ENCODE results near the gene WRNIP1. TPM values are rescaled to one million over a fixed set of nuclear protein-coding genes. Genes with fewer than 3 reads are reported as not detected.
A peak's percentile ranks its signal among the peaks of the same experiment; 100 is the strongest.

Gene WRNIP1
- total and polyA plus RNA-seq, 2 of the 4 experiments (the other 2 are of a cell fraction), result 43.7 to 47.1 TPM

- no CpG with 5 or more reads among the region's 5 CpGs for WGBS, 2 experiments (ENCODE audit: extremely low coverage in 2 of 2, insufficient read length in 1 of 2)
- Histone ChIP-seq H2BK120ac (ENCODE audit: low read depth, low read length) (no peak overlapping the region), H3K23ac (ENCODE audit: low read depth, low read length) (no peak overlapping the region), H3K27ac (ENCODE audit: insufficient read depth, low read length) (no peak overlapping the region), H2BK15ac (ENCODE audit: low read depth, low read length) (no peak overlapping the region), H2BK5ac (ENCODE audit: low read depth, low read length, poor library complexity, severe bottlenecking) (no peak overlapping the region), H3K14ac (replicated peaks; ENCODE audit: low read depth, low read length) (no peak overlapping the region; the same call in 1 of the 2 replicates), H3K9me1 (ENCODE audit: insufficient read depth, low read length) (peaks cover 14% of the 10 kb centered on the region; the same call in 1 of the 2 replicates), H2AK9ac (replicated peaks; ENCODE audit: low read depth, low read length, poor library complexity) (no peak overlapping the region), H4K20me1 (ENCODE audit: insufficient read depth, low read length) (no peaks in the 10 kb centered on the region), H4K91ac (ENCODE audit: insufficient read depth, low read depth, low read length) (no peak overlapping the region), H2AFZ (replicated peaks; ENCODE audit: low read length, poor library complexity) (no peak overlapping the region), H2BK20ac (ENCODE audit: low read depth, low read length) (no peak overlapping the region), H3K36me3 (ENCODE audit: control insufficient read depth, insufficient read depth, low read length) (no peaks in the 10 kb centered on the region), H3K9ac (ENCODE audit: low read depth, low read length) (no peak overlapping the region), H3K4ac (ENCODE audit: low read depth, low read length) (no peak overlapping the region), H3K4me2 (ENCODE audit: low read depth, low read length) (no peak overlapping the region), H3K9me3 (ENCODE audit: control insufficient read depth, insufficient read depth, low read length) (no peaks in the 10 kb centered on the region), H3K4me3 (ENCODE audit: insufficient read depth, low read depth, low read length) (no peak overlapping the region), H3K27me3 (ENCODE audit: control insufficient read depth, insufficient read depth, low read length) (no peaks in the 10 kb centered on the region), H4K5ac (ENCODE audit: low read depth, low read length) (no peak overlapping the region), H3K4me1 (ENCODE audit: control insufficient read depth, insufficient read depth, low read length) (peaks cover 14% of the 10 kb centered on the region), H4K8ac (ENCODE audit: low read depth in 2 of 2, low read length in 2 of 2) (no peak overlapping the region), H3K18ac (ENCODE audit: low read depth, low read length) (no peak overlapping the region), H2AK5ac (ENCODE audit: low read depth, low read length) (peak overlapping the region; percentile 48; the same call in 1 of the 2 replicates), H3K79me1 (ENCODE audit: low read depth in 1 of 2, low read length in 2 of 2) (peaks cover 7 to 43% of the 10 kb centered on the region in 2 experiments; a peak in 3 of 4 replicates), H3K56ac (ENCODE audit: extremely low read depth, insufficient read depth, low read length) (no peak overlapping the region)
- TF ChIP-seq, protein P1, sequence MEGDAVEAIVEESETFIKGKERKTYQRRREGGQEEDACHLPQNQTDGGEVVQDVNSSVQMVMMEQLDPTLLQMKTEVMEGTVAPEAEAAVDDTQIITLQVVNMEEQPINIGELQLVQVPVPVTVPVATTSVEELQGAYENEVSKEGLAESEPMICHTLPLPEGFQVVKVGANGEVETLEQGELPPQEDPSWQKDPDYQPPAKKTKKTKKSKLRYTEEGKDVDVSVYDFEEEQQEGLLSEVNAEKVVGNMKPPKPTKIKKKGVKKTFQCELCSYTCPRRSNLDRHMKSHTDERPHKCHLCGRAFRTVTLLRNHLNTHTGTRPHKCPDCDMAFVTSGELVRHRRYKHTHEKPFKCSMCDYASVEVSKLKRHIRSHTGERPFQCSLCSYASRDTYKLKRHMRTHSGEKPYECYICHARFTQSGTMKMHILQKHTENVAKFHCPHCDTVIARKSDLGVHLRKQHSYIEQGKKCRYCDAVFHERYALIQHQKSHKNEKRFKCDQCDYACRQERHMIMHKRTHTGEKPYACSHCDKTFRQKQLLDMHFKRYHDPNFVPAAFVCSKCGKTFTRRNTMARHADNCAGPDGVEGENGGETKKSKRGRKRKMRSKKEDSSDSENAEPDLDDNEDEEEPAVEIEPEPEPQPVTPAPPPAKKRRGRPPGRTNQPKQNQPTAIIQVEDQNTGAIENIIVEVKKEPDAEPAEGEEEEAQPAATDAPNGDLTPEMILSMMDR (conservative IDR thresholded peaks at IDR 0.05; ENCODE audit: low read depth, low read length), result no peak
- TF ChIP-seq MXI1 (IDR thresholded peaks at IDR 0.05; ENCODE audit: borderline replicate concordance, low read depth, low read length) (no peak), MAFK (IDR thresholded peaks at IDR 0.05; ENCODE audit: low read depth, low read length) (no peak), SMC3 (IDR thresholded peaks at IDR 0.05; ENCODE audit: low read depth, low read length) (no peak), CEBPB (IDR thresholded peaks at IDR 0.05; ENCODE audit: low read depth, low read length) (no peak), RCOR1 (IDR thresholded peaks at IDR 0.05; ENCODE audit: insufficient replicate concordance, low read length) (no peak), CHD1 (IDR thresholded peaks at IDR 0.05; ENCODE audit: low read depth, low read length) (no peak), FOS (IDR thresholded peaks at IDR 0.05; ENCODE audit: low read depth, low read length) (no peak), BHLHE40 (IDR thresholded peaks at IDR 0.05; ENCODE audit: low read depth, low read length) (no peak), RFX5 (IDR thresholded peaks at IDR 0.05; ENCODE audit: low read depth, low read length) (no peak)
- TF ChIP-seq, protein P2, sequence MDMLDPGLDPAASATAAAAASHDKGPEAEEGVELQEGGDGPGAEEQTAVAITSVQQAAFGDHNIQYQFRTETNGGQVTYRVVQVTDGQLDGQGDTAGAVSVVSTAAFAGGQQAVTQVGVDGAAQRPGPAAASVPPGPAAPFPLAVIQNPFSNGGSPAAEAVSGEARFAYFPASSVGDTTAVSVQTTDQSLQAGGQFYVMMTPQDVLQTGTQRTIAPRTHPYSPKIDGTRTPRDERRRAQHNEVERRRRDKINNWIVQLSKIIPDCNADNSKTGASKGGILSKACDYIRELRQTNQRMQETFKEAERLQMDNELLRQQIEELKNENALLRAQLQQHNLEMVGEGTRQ (IDR thresholded peaks at IDR 0.05; ENCODE audit: low read depth, low read length), result no peak
- TF ChIP-seq, protein P3, sequence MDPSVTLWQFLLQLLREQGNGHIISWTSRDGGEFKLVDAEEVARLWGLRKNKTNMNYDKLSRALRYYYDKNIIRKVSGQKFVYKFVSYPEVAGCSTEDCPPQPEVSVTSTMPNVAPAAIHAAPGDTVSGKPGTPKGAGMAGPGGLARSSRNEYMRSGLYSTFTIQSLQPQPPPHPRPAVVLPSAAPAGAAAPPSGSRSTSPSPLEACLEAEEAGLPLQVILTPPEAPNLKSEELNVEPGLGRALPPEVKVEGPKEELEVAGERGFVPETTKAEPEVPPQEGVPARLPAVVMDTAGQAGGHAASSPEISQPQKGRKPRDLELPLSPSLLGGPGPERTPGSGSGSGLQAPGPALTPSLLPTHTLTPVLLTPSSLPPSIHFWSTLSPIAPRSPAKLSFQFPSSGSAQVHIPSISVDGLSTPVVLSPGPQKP (IDR thresholded peaks at IDR 0.05; ENCODE audit: borderline replicate concordance, low read depth, low read length), result no peak
- POLR2A ChIA-PET (ENCODE audit: unreplicated experiment), result no interaction called here
- intact Hi-C loops (cut with micrococcal nuclease), result no loop called here
- dilution Hi-C loops (cut with HindIII; ENCODE audit: low sequenced_read_pairs, unreplicated experiment), result no loop called here
- BruUV-seq (replicated peaks), result no TSS peak
- in situ Hi-C loops (cut with MboI; ENCODE audit: low sequenced_read_pairs), result loop anchor here (5.0 to 10.0 kb wide), 2 partner anchors 48 to 141 kb away; partner anchors contain the start of gene SERPINB1
- CTCF ChIA-PET, result interaction anchor here (0.9 kb wide), 1 partner anchor 47 kb away, joined by 3 read pairs; the partner anchor contains the start of gene SERPINB1
- DNase-seq (peak; percentile 60), ATAC-seq (ENCODE audit: low read depth) (no peak)
Measured at GRCh38 chr6:2794171-2794730, 29.1 kb downstream of the WRNIP1 start.

Data from IMR-90 (cell line).